GM19438 (cell line): Measurements from ENCODE around the gene NAA38.
"Not testable (repeated sequence)": the region's sequence is repeated elsewhere in the genome, so short reads cannot be mapped to it uniquely, and the experiment has no call there.

Experiments
- ATAC-seq: cut with Tn5 transposase; IDR thresholded peaks from one replicate; pipeline ENCODE4 v1.9.1; 2021; ENCODE audit warnings: low read depth; ENCODE audit not compliant: unreplicated experiment

The NAA38 gene

GRCh38 chr17:7882629-7883028, 25.3 kb upstream of the NAA38 start:
- ATAC-seq: no peak

- no peak for ATAC-seq
Observed at GRCh38 chr17:7882068-7882467, 24.7 kb upstream of the NAA38 start.

- ATAC-seq: no peak
Observed at GRCh38 chr17:7881276-7882054, 24.1 kb upstream of the NAA38 start.

- ATAC-seq: no peak
Observed at GRCh38 chr17:7880076-7880868, 22.9 kb upstream of the NAA38 start.

- ATAC-seq: no peak
Observed at GRCh38 chr17:7878234-7878633, 20.9 kb upstream of the NAA38 start.

GRCh38 chr17:7875804-7876370, 18.5 kb upstream of the NAA38 start:
- no peak for ATAC-seq

GRCh38 chr17:7873051-7873450, 15.7 kb upstream of the NAA38 start:
- ATAC-seq: no peak

- no peak for ATAC-seq
Observed at GRCh38 chr17:7867881-7868329, 10.5 kb upstream of the NAA38 start.

- ATAC-seq: no peak
Observed at GRCh38 chr17:7864995-7865650, 7.8 kb upstream of the NAA38 start.

- not testable (repeated sequence) for ATAC-seq
Observed at GRCh38 chr17:7864384-7864783, 7.0 kb upstream of the NAA38 start.

- ATAC-seq: no peak
Observed at GRCh38 chr17:7862692-7863437, 5.5 kb upstream of the NAA38 start.

GRCh38 chr17:7859028-7859427, 1.7 kb upstream of the NAA38 start:
- ATAC-seq: no peak

- ATAC-seq: no peak
Observed at GRCh38 chr17:7858522-7858810, 1.1 kb upstream of the NAA38 start.

- peak; percentile 31 for ATAC-seq
Observed at GRCh38 chr17:7857713-7858521, 558 bp upstream of the NAA38 start, which contains the start of gene CYB5D1. Gene CYB5D1 (plus strand): TSS chr17:7858003. CDS start chr17:7858135, 132 bp downstream.

- no peak for ATAC-seq
Observed at GRCh38 chr17:7856011-7856810, 1.1 kb downstream of the NAA38 start.

- no peak for ATAC-seq
Observed at GRCh38 chr17:7855660-7856010, 1.7 kb downstream of the NAA38 start.

GRCh38 chr17:7854851-7855659, 2.3 kb downstream of the NAA38 start, which contains the start of gene TMEM88:
Gene TMEM88 (plus strand): TSS chr17:7855066. CDS start chr17:7855075, 9 bp downstream.
- no peak for ATAC-seq
